Femur (tissue), 1 donor: ENCODE results near the gene FAHD2B.
"Not testable (repeated sequence)": the region's sequence is repeated elsewhere in the genome, so short reads cannot be mapped to it uniquely, and the experiment has no call there.

Source experiments
- DNase-seq: peaks from one replicate; pipeline ENCODE4 v3.0.0-alpha.2; 2017

FAHD2B gene

GRCh38 chr2:97067279-97068004 lies 27.2 kb downstream of the FAHD2B start:
- no peak for DNase-seq

GRCh38 chr2:97066030-97066429 lies 28.7 kb downstream of the FAHD2B start:
- DNase-seq = not testable (repeated sequence)

- not testable (repeated sequence) for DNase-seq
Observed at GRCh38 chr2:97062020-97062419, 32.7 kb downstream of the FAHD2B start.

GRCh38 chr2:97059782-97060181 lies 34.9 kb downstream of the FAHD2B start:
- not testable (repeated sequence) for DNase-seq

GRCh38 chr2:97056150-97056549 lies 38.5 kb downstream of the FAHD2B start:
- not testable (repeated sequence) for DNase-seq

GRCh38 chr2:97050032-97050431 lies 44.6 kb downstream of the FAHD2B start:
- DNase-seq = not testable (repeated sequence)

- not testable (repeated sequence) for DNase-seq
Observed at GRCh38 chr2:97048448-97048847, 46.2 kb downstream of the FAHD2B start.

- not testable (repeated sequence) for DNase-seq
Observed at GRCh38 chr2:97046676-97047075, 48.0 kb downstream of the FAHD2B start.

- DNase-seq = not testable (repeated sequence)
Observed at GRCh38 chr2:97045895-97046499, 48.7 kb downstream of the FAHD2B start.
